GM18873 (cell line): Measurements from ENCODE around the gene OTOG.

Source experiments
- ATAC-seq: cut with Tn5 transposase; IDR thresholded peaks from one replicate; pipeline ENCODE4 v1.9.1; 2021; ENCODE audit warnings: mild to moderate bottlenecking, moderate library complexity, moderate number of reproducible peaks; ENCODE audit not compliant: unreplicated experiment, low FRiP score

Gene OTOG

GRCh38 chr11:17683377-17684161 lies 136.5 kb downstream of the OTOG start:
- ATAC-seq: no peak

DNA sequence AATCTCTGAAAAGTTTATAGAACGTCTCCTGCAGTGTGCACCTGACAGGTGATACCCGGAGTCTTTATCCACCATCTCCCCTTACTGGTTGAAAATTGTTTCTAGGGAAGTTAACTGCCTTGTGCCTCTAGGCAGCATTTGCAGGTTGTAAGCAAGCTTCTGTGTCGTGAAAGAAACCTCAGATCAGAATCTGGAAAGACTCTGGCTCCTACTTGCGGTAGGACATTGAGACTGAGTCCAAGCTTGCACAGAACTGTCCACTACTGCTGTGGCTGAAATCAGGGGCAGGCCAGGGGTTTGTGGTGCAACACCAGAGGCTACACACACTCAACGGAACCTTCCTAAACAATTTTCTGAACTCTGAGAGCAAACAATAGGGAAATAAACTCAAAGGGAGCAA lies 137.5 kb downstream of the OTOG start:
- no peak for ATAC-seq

DNA sequence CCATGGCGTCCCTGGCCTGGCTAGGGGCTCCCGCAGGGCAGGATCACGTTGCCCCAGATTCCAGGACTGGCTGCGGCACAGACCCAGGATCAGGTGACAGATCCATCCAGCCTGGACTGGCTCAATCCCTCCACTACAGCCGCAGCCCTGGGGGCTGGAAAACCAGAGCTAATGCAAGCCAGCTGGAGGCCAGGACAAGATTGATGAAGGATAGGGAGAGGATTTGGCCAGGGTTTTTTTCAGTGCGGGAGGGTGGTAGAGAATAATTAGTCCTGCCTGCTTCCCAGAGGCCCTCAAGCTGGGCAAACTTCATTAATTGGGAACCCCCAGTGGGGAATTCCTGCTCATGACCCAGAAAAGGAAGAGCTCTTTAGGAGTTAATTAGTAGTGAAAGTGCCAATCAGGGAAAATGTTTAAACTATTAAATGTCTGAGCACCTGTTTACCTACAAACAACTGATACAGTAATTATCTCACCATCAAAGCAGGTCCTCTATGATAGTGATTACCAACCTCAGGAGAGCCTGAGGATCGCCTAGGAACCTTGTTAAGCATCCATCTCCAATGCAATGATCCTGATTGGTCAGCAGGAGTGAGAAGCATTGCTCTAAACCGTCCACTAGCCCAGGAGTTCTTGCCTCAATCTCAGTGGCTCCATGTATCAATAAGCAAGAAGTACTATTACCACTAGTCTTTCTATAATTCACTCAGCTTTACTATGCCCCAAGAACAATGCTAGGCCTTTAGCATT lies 139.3 kb downstream of the OTOG start:
- ATAC-seq: no peak

- no peak for ATAC-seq
Measured at GRCh38 chr11:17687946-17688670, 141.0 kb downstream of the OTOG start.

- ATAC-seq: no peak
Measured at GRCh38 chr11:17691550-17691949, 144.5 kb downstream of the OTOG start.

- ATAC-seq: no peak
Measured at GRCh38 chr11:17691976-17692375, 144.9 kb downstream of the OTOG start.

DNA sequence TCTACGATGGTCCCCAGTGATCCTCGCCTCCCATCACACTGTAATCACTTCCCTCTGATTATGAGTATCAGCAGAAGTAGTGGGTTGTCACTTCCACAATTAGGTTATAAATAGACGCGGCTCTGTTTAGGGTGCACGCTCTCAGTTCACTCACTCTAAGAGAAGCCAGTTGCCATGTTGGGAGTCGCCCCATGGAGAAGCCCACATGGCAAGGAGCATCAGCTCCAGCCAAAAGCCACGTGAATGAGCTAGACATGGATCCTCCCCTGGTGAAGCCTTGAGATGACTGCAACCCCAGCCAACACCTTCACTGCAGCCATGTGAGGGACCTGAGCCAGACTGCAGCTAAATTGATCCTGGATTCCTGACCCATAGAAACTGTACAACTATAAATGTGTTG lies 145.9 kb downstream of the OTOG start:
- no peak for ATAC-seq

DNA sequence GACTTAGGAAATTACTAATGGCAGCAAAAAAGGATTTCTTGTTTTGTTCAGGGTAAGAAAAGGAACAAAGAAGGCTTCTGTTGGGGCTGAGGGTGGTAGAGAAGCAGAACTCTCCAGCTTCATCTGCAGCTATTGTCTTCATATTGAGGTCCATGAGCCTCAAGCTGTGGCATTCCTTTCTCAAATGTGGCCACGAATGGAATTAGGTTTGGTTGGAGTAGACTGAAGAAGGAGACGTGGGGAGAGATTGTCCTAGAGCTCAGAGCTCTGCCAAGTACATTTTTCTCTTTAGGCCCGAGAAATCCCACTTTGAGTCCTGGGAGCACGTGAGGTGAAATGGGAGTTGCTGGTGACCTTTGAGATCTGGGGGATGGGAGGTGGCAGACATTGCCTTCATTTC lies 146.5 kb downstream of the OTOG start:
- ATAC-seq: no peak

DNA sequence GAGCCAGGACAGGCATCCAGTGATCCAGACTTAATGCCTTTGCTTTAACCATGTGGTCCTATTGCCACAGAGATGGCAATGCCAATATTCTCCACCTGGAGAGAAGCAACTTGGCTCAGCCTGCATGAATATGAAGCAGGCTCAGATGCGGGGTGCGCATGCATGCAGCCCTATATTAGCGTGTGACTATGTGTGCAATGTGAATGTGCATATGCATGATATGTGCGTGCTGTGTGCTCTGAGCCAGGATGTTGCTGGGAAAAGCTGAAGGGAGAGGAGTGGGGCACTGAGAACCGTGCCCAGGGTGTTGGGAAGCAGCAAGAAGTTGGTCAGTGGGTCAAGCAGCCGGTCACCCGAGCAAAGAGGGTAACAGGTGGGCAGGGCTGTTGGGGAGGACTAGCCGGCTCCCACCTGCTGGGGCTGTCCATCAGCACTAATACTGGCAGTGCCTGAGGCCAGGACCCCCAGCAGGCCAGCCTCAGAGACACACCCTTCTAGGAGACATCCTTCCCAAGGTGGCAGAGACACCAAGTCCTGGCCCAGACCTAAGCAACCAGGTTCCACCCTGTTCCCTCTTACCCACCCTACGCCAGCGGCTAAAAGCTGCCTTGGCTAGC lies 147.5 kb downstream of the OTOG start:
- no peak for ATAC-seq

- ATAC-seq: no peak
Measured at GRCh38 chr11:17695454-17696441, 148.7 kb downstream of the OTOG start.

- ATAC-seq: no peak
Measured at GRCh38 chr11:17696741-17697140, 149.7 kb downstream of the OTOG start.
